ENCODE data around the gene LTBP1.

The LTBP1 gene

DNA sequence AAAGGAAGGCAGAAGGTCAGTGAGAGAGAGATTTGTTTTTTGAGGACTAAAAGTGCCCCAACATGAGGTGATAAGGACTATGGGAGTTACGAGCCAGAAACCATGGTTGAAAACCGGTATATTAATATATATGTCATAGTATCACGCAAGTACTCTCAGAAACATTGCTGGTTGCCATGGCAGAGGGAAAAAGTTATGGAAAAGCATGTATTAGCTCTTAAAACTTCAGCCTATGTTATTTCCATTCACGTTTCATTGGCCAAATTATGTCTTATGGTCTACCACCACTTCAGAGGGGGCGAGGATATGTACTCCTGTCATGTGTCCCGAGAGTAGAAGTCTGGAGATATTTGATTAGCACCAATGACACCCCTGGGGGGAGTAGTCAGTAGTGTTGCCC lies 125.9 kb downstream of the LTBP1 start:
- DNase-seq (ENCODE audit: low read depth in 2 of 3, low spot score in 2 of 3) = no peak

DNA sequence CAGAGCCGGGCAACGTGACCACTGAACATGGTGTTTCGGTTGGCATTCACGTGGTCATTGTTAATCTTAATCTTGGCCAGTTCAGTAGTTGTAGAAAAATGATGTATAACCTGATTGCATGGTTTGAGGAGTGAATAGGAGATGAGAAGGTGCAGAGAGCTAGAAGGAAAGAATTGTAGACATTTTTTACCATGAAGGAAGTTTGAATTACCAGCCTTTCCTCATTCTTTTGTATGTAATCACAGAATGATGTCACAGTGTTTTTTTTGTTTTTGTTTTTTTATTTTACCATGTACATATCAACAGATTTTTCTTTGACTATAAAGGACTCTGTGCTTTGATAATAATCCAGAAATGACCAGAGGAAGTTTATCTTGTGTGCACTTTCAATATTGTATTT lies 126.3 kb downstream of the LTBP1 start:
- DNase-seq (ENCODE audit: low read depth in 2 of 3, low spot score in 2 of 3) = no peak

DNA sequence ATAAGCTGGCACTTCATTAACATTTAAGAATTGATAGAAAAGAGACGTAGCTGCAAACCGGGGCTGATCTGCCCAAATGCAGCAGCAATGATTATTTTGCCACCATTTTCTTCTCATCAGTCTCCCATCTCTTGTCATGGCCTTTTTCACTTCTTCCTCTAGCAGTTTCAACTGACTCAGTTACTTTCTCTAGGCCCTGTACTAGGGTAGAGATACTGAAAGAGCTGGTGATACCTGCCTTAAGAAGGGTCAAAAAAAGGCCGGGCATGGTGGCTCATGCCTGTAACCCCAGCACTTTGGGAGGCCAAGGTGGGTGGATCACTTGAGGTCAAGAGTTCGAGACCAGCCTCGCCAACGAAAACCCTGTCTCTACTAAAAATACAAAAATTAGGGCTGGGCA lies 127.4 kb downstream of the LTBP1 start:
- no peak for DNase-seq (ENCODE audit: low read depth in 2 of 3, low spot score in 2 of 3)

DNA sequence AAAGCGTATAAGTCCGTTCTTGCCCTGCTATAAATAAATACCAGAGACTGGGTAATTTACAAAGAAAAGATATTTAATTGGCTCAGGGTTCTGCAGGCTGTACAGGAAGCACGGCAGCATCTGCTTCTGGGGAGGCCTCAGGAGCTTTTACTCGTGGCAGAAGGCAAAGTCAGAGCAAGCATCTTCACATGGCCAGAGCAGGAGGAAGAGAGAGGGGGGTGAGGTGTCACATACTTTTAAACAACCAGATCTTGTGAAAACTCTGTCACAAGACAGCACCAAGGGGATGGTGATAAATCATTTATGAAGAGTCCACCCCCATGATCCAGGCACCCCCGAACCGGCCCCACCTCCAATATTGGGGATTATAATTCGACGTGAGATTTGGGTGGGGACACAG lies 130.6 kb downstream of the LTBP1 start:
- DNase-seq (ENCODE audit: low read depth in 2 of 3, low spot score in 2 of 3) = no peak

DNA sequence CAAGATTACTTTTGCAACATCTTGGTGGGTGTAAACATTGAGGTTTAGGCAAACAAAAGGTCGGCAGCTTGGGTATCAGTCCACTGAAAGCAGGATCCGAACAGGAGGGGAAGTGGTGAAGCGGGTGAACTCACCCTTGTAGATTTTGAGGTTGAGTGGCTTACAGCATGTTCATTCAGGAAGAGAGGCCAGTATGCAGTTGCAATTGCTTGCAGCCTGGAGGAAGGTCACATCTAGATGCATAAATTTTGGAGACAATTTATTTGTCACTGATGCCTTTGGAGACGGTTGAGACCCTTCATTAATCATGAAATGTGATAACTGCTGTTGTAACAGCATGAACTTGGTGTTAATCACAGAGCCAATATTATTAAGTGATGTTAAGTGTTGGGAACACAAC lies 131.1 kb downstream of the LTBP1 start:
- DNase-seq (ENCODE audit: low read depth in 2 of 3, low spot score in 2 of 3) = no peak

DNA sequence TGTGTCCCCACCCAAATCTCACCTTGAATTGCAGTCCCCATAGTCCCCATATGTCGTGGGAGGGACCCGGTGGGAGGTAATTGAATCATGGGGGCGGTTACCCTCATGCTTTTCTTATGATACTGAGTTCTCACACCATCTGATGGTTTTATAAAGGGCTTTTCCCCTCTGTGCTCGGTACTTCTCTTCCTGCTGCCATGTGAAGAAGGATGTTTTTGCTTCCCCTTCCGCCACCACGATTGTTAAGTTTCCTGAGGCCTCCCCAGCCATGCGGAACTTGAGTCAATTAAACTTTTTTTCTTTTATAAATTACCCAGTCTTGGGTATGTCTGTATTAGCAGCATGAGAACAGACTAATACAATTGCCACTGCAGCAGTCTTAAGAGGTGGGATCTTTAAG lies 134.9 kb downstream of the LTBP1 start:
- DNase-seq (ENCODE audit: low read depth in 2 of 3, low spot score in 2 of 3) = no peak

DNA sequence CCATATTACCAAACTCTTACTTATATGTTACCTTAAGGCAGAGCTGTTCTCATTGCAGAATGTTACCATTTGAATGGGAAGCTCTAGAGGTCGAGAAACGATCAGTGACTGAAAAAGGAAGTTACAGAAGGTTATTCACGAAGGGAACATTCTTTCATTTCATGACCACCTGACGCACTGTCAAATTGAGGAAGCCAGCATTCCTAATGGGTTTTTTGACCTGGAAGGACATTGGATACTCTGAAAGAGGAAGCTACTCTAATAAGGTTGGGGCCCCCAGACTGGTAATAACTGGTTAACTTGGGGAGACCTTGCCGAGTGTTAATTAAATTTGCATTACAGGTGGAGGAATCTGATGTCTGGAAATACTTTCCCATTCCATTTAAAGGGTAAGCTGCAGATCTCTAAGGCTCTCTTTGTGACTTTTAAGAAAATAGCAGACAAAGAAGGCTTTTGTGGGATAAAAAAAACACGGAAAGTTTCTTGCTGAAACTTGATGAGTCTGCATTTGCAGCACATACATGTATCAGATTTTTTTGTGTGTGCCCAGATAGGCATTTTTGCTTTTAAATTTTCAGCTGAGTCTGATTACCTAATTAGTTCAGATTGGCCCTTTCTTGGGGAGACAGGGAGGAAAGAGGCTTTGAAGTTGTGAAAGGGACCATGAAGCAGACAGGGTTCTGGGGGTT lies 137.1 kb downstream of the LTBP1 start:
- no peak for DNase-seq (ENCODE audit: low read depth in 2 of 3, low spot score in 2 of 3)

DNA sequence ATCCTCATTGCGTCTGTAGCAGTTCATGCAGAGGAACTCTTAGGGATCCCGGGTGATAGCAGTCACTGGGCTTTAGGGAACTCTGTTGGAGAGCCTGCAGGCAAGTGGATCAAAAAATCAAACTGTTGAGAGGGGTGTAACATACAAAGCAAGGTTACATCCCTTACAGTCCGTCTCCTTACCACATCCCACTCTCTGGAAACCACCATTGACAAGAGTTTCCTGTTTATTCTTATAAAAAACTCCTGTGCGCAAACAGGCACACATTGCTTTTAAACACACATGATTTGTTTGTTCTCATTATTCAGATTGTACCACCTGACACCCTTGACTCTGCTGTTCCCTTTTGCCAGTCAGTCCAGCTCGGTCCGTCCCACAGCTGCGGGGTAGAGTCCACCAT lies 137.7 kb downstream of the LTBP1 start:
- DNase-seq (ENCODE audit: low read depth in 2 of 3, low spot score in 2 of 3) = no peak

DNA sequence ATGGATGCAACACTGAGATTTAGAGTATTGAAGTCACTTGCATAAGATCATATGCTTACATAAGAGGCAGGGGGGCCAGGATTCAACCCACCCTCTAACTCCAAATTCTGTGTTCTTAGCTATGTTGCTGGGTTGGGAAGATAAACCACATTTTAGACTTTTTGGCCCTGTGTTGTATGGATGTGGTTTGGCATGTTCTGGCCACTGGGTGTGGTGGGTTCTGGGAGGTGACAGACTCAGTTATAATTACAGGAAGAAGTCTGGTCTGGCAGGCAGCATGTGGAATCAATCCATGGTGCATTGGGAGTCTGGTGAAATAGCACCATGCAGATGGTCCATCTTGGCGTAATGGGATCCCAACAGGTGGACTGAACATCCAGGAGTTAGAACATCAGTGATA lies 138.9 kb downstream of the LTBP1 start:
- no peak for DNase-seq (ENCODE audit: low read depth in 2 of 3, low spot score in 2 of 3)

DNA sequence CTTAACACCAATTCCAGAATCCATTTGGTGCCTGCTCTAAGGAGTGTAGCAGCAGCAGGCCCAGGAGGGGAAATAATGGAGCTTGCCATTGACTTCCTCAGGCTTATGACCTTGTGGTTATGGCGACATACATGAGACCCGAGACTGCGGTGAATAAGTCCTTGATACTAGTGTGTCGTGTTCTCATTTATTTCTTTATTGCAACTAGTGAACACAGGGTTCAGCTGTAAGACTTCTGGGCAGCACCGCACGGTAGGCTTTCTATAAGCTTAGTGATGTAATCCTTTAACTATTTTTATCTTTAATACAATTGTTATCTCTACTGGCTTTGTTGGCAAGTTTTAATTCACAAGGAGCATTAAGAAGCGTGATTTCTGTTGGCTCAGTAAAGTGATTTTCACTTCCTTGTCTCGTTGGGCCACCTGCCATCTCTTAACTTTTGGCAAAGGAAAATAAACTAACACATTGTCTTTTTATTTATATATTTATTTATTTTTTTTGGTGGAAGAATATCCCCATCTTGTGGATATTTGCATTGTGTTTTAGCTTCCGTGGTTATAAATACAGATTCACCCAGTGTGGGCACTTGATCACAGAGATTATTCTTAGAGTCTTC lies 139.8 kb downstream of the LTBP1 start:
- no peak for DNase-seq (ENCODE audit: low read depth in 2 of 3, low spot score in 2 of 3)

DNA sequence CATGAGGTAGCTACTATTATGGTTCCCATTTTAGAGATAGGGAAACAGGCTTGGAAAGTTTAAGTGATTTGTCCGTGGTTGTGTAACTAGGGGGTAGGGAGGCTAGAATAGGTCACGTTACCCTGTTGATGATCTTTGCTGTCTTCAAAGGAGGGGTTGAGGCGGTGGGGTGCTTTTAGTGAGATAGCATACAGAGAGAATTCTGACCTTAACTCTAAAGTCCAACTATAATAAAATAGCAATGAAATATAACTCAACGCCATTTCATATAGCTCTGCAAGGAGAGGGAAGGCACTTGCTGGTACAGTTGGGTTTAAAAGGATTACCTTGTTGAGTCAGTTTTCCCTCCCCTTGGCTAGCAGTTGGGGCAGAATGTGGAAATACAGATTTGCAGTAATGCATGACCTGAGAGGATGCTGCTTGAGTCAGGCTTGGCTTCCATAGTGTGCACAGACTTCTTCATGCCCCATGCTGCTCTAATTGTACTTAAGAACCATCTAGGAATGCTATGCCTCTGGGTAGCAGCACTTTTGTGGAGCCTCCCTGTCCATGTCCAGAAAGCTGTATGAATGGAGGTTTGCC lies 143.9 kb downstream of the LTBP1 start:
- DNase-seq (ENCODE audit: low read depth in 2 of 3, low spot score in 2 of 3) = no peak

DNA sequence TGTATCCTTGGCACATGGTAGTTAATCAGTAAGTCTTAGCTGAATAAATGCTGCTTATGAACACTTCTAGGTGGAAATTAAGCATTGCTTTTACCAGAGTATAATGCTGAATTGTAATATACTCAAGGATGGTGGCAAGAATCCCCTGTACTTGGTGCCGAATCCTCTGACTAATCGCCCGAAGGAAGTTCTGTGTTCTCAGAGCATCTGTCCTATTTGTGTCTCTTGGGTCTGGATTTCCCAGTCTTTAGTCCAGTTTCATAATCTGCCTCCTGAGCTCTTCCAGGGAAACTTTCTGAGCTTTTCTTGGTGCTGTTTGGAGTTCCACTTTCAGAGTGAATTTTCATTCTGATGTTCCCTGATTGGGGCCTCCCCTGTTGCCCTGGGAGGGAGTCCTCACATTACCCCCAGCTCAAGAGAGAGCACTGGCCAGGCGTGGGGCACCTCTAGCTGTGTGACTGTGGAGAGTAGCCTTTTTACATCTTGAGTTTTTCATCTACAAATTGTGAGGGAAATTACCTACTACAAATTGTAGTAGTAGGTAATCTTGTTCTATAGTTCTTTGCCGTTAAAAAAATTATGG lies 144.9 kb downstream of the LTBP1 start:
- no peak for DNase-seq (ENCODE audit: low read depth in 2 of 3, low spot score in 2 of 3)

DNA sequence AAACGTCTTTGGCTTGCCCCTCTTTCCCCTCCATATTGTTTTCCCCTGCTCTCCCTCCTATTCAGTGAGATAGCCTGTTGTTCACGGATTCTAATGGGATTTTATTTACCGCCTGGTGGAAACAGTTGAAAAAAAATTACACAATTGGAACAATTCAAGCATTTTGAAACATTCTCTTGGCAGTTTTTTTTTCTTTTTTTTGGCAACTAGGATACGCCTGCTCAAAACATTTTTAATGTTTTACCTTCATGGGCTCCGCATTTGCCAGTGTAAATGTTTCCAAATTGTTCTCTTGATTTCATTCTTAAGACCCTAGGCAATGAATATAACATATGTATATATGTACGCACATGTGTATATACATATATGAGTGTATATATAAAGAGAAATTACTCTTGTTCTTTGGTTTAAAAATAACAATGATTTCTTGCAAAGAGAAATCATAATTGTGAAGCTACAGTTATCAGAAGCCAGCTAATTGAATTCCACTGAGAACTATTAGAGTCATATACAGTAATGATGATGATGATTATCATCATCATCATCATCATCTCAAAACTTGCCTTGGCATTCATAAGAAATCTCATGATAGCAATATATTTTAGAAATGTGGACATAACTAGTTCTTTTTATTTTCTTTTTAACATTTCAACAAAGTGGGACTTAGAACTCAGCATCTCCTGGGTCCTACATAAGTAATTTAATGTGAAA lies 146.7 kb downstream of the LTBP1 start:
- no peak for DNase-seq (ENCODE audit: low read depth in 2 of 3, low spot score in 2 of 3)

DNA sequence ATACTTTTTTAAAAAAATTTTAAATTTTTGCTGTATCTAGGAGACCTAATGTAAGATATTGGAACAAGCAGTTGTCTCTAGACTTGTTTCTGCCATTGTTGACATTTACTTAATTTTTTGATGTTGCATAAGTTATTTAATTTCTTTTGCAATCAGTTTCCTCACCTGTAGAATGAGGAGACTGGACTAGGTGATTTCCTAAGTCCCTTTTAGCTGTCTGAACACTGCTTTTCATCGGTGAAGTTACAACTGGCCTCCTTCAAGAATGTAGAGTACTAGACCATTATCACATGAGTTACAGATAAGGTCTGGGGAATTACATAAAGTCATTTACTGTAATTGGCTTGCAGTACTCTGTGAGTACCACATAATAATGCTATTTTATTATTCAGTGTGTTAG lies 147.6 kb downstream of the LTBP1 start:
- no peak for DNase-seq (ENCODE audit: low read depth in 2 of 3, low spot score in 2 of 3)

DNA sequence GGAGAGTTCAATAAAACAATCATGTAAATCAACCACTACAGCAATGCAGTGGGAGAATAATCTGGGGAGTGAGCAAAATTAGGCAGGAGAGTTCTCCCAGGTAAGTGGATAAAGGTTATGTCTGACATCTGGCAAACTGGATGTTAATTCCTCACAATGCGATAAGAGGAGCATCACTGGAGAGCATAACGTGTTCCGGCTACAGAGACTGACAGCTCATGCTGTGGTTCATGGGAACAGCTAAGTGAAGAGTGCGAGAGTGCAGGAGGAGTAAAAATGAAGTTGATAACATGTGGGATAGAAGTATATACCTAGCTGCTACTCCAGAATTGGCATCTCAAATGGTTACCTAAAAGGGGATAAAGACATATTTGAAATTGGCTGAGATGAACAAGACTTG lies 153.2 kb downstream of the LTBP1 start:
- DNase-seq (ENCODE audit: low read depth in 2 of 3, low spot score in 2 of 3) = no peak

DNA sequence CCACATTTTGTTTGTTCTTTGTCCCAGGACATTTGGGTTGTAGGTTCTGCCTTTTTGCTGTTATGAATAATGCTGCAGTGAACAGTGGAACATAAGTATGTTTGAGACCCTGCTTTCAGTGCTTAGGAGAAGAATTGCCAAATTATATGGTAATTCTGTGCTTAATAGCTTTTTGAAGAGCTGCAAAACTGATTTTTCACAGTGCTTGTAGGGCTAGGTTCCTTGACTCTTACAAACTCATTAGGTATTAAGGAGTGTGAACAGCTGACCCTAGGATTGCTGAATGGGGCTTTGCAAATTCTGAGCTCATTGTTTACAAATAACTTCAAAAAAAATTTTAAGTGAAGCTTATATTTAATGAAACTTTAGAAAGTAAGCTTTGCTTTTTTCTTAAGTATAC lies 154.2 kb downstream of the LTBP1 start:
- no peak for DNase-seq (ENCODE audit: low read depth in 2 of 3, low spot score in 2 of 3)

DNA sequence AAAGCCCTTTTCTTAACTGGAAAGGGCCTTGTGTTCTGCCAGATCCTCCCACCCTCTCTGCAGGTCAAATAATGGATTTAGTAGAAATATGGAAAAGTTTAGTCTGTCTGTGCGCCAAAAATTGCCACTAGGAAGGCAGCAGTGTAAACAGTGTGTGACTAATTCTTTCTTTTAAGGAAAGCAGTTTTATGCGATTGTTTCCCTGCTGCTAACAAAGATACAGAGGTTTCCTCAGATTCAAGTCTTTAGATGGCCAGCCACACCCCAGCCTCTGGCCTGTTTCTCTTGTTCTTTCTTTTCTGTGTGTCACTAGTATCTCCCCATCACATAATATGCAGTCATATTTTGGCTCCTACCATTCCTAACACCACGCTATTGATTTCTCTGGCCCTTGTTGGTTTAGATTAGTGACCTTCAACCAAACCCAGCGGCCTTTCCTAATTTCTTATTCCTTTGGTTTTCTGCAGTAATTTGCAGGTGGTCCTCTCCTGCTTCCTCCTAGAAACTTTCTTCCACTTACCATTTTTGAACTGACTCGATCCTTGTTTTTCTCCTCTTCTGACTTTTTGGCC lies 157.4 kb downstream of the LTBP1 start:
- no peak for DNase-seq (ENCODE audit: low read depth in 2 of 3, low spot score in 2 of 3)

DNA sequence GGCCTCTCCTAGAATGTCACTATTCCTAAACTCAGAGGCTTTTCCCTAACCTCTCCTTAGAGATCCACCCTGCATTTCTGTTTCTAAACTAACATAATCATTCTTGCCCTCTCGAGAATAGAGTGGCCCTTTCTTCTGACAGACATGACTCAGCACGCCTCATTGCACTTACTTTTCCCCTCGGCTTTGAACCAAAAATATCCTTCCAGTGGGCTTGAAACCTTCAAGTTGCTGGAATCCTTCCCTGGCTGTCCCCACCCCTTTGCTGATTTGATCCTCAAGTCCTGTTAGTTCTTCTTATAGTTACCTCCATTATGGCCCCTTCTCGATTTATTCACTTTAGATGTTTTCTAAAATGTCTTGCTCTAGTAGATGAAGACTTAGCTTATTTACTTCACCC lies 158.0 kb downstream of the LTBP1 start:
- no peak for DNase-seq (ENCODE audit: low read depth in 2 of 3, low spot score in 2 of 3)

DNA sequence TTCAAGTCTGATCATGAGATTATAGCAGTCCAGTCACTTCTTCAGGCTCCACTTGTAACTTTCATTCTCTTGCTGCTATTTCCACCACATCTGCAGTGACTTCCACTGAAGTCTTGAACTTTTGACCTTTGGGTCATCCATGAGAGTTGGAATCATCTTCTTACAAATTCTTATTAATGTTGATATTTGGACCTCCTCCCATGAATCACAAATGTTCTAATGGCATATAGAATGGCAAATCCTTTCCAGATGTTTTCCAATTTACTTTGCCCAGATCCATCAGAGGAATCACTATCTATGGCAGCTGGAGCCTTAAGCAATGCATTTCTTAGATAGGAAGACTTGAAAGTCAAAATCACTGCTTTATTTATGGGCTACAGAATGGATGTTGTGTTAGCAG lies 159.4 kb downstream of the LTBP1 start:
- no peak for DNase-seq (ENCODE audit: low read depth in 2 of 3, low spot score in 2 of 3)

DNA sequence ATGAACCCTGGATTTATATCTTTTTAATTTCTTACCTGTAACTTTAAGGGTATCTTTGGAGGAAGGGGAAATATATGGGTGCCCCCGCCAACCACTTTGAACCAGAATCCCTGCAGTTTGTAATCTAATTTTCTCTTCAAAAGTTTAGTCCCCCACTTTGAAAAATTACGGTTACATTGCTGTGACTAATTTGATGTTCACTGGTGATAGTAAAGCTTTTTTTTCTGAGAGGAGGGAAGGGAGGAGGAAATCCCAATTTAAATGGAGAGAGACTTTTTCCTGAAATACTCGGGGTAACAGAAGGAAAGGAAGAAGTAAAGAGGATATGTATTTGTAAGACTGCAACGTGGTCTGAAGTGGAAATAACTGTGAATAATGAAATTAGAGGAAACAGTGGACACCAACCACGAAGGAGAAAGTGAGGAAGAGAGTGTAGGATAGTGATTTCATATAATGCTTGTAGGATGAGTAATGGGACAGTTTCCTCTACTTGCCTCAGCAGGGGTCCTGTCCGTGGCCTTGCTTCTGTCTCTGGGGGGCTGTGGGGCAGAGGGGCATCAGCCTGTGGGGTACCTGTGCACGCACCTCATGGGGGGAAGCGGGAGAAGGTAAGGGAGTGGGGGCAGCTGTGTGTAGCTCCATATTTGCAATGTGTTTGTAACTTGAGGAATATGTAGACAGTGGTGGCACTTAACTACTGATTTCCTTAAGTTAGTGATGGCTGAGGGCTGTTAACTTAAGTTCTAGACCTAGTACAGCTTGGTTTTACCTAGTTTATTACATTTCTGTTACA lies 161.1 kb downstream of the LTBP1 start:
- no peak for DNase-seq (ENCODE audit: low read depth in 2 of 3, low spot score in 2 of 3)
